KMS-11 (cell line): ENCODE data around the gene WSB1.
A peak's percentile ranks its signal among the peaks of the same experiment; 100 is the strongest.

Experiments used
- H2AFZ ChIP-seq: fragments of 200-600 bp; sonication (generic); 2 replicates; pipeline ENCODE4 v1.6.1; 2016; ENCODE audit warnings: antibody characterized with exemption, mixed run types, low read depth
- H3K27ac ChIP-seq: fragments of 200-600 bp; sonication (generic); 2 replicates; pipeline ENCODE4 v1.6.1; 2016; ENCODE audit warnings: mild to moderate bottlenecking, mixed run types
- H3K27me3 ChIP-seq: fragments of 200-600 bp; sonication (generic); 2 replicates; pipeline ENCODE4 v1.6.1; 2017; ENCODE audit warnings: mild to moderate bottlenecking, low read depth, mixed run types, moderate library complexity; ENCODE audit not compliant: insufficient read depth
- H3K36me3 ChIP-seq: fragments of 200-600 bp; sonication (generic); 2 replicates; pipeline ENCODE4 v1.6.1; 2017; ENCODE audit warnings: mild to moderate bottlenecking, mixed run types; ENCODE audit not compliant: insufficient read depth
- H3K4me1 ChIP-seq: fragments of 200-600 bp; sonication (generic); 2 replicates; pipeline ENCODE4 v1.6.1; 2016; ENCODE audit warnings: mild to moderate bottlenecking, low read depth, mixed run types; ENCODE audit not compliant: poor library complexity, severe bottlenecking
- H3K4me2 ChIP-seq: fragments of 200-600 bp; sonication (generic); 2 replicates; pipeline ENCODE4 v1.7.0; 2016; ENCODE audit warnings: mild to moderate bottlenecking, mixed run types
- H3K4me3 ChIP-seq: fragments of 200-600 bp; sonication (generic); IDR thresholded peaks from 2 replicates; pipeline ENCODE4 v1.6.1; 2017; ENCODE audit warnings: low read depth, low read length, mixed read lengths; ENCODE audit not compliant: insufficient read depth
- H3K79me2 ChIP-seq: fragments of 200-600 bp; sonication (generic); 2 replicates; pipeline ENCODE4 v1.6.1; 2016; ENCODE audit warnings: low read depth, mixed run types; ENCODE audit not compliant: insufficient read depth
- H3K9ac ChIP-seq: fragments of 200-600 bp; sonication (generic); 2 replicates; pipeline ENCODE4 v1.6.1; 2016; ENCODE audit warnings: mild to moderate bottlenecking, mixed run types
- H4K20me1 ChIP-seq: fragments of 200-600 bp; sonication (generic); 2 replicates; pipeline ENCODE4 v1.6.1; 2016; ENCODE audit warnings: mild to moderate bottlenecking, mixed run types; ENCODE audit not compliant: insufficient read depth
- TF ChIP-seq, protein P1 (sequence below): fragments of 200-600 bp; sonication (generic); conservative IDR thresholded peaks from 2 replicates; pipeline ENCODE4 v1.6.1; 2017; ENCODE audit warnings: low read depth, mild to moderate bottlenecking, antibody characterized with exemption, low read length, moderate library complexity, mixed read lengths

The WSB1 gene

DNA sequence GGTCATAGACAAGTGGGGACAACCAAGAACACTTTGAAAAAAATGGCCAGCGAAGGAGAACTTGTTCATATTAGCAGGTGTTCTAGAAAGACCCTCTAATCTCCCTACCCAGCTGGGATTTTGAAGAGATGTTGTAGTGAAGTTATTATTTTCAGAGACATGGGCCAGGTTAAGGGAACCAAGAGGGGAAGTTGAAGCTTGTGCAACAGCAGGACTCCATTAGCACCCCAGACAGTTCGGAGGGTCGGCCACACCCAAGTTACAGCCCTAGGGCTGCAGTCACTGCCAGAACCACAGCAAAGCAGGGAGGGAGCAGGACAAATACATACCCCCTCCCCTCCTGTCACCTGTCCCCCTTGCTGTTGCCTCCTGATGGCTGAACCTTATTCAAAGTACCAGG lies 42.3 kb downstream of the WSB1 start:
- H3K4me3 ChIP-seq: no peak overlapping the region
- no peaks in the 10 kb centered on the region for H4K20me1 ChIP-seq
- H3K4me2 ChIP-seq: no peak overlapping the region
- no peak overlapping the region for H3K9ac ChIP-seq
- no peaks in the 10 kb centered on the region for H3K36me3 ChIP-seq
- TF ChIP-seq, protein P1, sequence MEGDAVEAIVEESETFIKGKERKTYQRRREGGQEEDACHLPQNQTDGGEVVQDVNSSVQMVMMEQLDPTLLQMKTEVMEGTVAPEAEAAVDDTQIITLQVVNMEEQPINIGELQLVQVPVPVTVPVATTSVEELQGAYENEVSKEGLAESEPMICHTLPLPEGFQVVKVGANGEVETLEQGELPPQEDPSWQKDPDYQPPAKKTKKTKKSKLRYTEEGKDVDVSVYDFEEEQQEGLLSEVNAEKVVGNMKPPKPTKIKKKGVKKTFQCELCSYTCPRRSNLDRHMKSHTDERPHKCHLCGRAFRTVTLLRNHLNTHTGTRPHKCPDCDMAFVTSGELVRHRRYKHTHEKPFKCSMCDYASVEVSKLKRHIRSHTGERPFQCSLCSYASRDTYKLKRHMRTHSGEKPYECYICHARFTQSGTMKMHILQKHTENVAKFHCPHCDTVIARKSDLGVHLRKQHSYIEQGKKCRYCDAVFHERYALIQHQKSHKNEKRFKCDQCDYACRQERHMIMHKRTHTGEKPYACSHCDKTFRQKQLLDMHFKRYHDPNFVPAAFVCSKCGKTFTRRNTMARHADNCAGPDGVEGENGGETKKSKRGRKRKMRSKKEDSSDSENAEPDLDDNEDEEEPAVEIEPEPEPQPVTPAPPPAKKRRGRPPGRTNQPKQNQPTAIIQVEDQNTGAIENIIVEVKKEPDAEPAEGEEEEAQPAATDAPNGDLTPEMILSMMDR: no peak
- H3K27me3 ChIP-seq: no peaks in the 10 kb centered on the region
- no peaks in the 10 kb centered on the region for H3K79me2 ChIP-seq
- no peak overlapping the region for H2AFZ ChIP-seq
- H3K4me1 ChIP-seq: peaks cover 41% of the 10 kb centered on the region
- H3K27ac ChIP-seq: no peak overlapping the region

DNA sequence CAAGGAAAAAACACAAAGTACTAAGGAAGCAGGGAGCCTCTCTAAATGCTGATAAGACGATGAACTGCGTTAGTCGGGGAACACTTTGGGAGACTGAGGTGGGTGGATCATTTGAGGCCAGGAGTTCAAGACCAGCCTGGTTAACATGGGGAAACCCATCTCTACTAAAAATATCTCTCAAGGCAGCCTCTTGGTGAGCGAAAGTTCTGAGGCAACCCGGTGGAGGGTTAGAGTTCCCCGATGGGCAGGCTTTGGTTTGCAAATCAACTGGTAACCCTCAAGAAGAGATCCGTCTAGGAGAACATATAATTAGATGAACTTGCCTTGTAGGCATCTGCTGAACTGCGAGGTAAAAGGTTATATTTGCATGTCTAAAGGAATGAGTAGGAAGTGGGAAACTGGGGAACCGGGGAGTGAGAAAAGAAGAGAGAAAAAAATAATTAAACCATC lies 44.6 kb downstream of the WSB1 start:
- Histone ChIP-seq H3K27ac (no peak overlapping the region), H3K9ac (no peak overlapping the region), H3K4me1 (peaks cover 27% of the 10 kb centered on the region), H2AFZ (no peak overlapping the region), H3K4me2 (peak overlapping the region; percentile 18; the same call in 1 of the 2 replicates), H3K79me2 (no peaks in the 10 kb centered on the region), H3K27me3 (no peaks in the 10 kb centered on the region), H3K36me3 (no peaks in the 10 kb centered on the region), H4K20me1 (no peaks in the 10 kb centered on the region), H3K4me3 (no peak overlapping the region)
- TF ChIP-seq, protein P1: no peak

DNA sequence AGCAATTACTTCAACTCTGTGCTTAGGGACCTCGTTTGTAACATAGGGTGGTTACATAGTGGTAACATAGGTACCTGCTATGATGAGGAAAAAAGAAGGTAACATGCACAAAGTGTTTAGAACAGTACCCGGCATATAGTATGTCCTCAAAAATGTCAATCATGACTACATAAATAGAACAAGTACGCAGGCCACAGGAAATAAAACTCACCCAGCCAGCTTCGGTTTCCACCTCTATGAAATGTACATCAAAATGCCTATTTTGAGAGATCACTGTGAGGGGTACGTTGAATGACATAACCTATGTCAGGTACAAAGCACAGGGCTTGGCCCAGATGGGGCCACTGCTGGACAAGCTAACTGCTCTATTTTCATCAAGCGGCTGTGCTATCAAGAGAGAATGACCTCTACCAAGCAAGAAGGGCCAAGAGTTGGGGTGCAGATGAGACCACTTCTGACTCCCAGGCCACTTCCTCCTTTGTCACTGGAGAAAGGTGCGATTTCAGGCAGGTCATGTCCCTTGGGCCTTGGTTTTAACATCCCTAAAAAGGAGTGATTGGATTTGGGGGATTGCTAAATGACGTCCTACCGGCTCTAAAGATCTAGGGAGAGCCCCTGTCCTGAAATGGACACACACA lies 45.4 kb downstream of the WSB1 start:
- H4K20me1 ChIP-seq: no peaks in the 10 kb centered on the region
- no peaks in the 10 kb centered on the region for H3K36me3 ChIP-seq
- no peak overlapping the region for H3K4me2 ChIP-seq
- H2AFZ ChIP-seq: no peak overlapping the region
- no peaks in the 10 kb centered on the region for H3K27me3 ChIP-seq
- peaks cover 20% of the 10 kb centered on the region for H3K4me1 ChIP-seq
- no peak overlapping the region for H3K27ac ChIP-seq
- no peak overlapping the region for H3K4me3 ChIP-seq
- H3K79me2 ChIP-seq: no peaks in the 10 kb centered on the region
- no peak overlapping the region for H3K9ac ChIP-seq
- TF ChIP-seq, protein P1: no peak

DNA sequence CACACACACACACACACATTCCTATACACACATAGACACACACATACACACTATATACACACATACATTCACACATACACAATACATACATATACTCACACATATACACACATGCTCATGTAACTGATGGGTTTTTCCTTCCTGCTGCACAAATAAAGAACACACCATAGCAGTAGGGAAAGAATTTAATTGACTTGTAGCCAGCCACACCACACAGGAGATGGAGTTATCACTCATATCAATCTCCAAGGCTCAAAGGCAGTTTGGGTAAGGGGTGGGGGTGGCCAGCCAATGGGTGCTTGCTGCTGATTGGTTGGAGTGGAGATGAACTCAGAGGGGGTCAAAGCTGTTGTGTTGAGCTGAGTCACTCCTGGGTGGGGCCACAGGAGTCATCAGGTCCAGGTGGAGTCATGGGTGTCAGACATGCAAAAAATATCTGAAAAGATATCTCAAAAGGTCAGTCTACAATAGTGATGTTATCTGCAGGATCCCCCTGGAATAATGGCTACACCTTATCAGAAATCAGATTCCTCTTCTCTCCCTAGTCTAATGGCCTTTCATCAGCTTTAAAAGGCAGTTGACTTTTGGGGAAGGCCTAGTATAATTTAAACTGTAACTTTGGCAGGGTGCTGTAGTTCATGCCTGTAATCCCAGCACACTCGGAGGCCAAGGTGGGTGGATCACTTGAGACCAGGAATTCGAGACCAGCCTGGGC lies 46.1 kb downstream of the WSB1 start:
- H2AFZ ChIP-seq: no peak overlapping the region
- no peak overlapping the region for H3K9ac ChIP-seq
- TF ChIP-seq, protein P1: no peak
- H3K4me2 ChIP-seq: no peak overlapping the region
- H4K20me1 ChIP-seq: no peaks in the 10 kb centered on the region
- H3K4me1 ChIP-seq: peaks cover 17% of the 10 kb centered on the region
- no peak overlapping the region for H3K27ac ChIP-seq
- H3K79me2 ChIP-seq: no peaks in the 10 kb centered on the region
- no peak overlapping the region for H3K4me3 ChIP-seq
- H3K27me3 ChIP-seq: no peaks in the 10 kb centered on the region
- H3K36me3 ChIP-seq: no peaks in the 10 kb centered on the region
